HEK293 (cell line): ENCODE data around the gene B4GALT6.

Experiments used
- ATF2 ChIP-seq: fragments of 450-650 bp; formaldehyde crosslinking; IDR thresholded peaks from 2 replicates; pipeline ENCODE4 v1.5.1; 2016; ENCODE audit warnings: missing biosample characterization, missing genetic modification characterization, low read depth
- CTCF ChIP-seq: fragments of 450-650 bp; formaldehyde crosslinking; IDR thresholded peaks from 2 replicates; pipeline ENCODE4 v1.5.1; 2016; ENCODE audit warnings: missing biosample characterization, missing genetic modification characterization
- EGR2 ChIP-seq: fragments of 450-650 bp; formaldehyde crosslinking; IDR thresholded peaks from 2 replicates; pipeline ENCODE4 v1.5.1; 2016; ENCODE audit warnings: low read depth, missing biosample characterization, missing genetic modification characterization
- HOXA7 ChIP-seq: sonication (generic); formaldehyde crosslinking; IDR thresholded peaks from 2 replicates; pipeline ENCODE4 v1.8.1; 2022; ENCODE audit warnings: missing genetic modification reagents, borderline replicate concordance
- KLF17 ChIP-seq: fragments of 450-650 bp; formaldehyde crosslinking; IDR thresholded peaks from 2 replicates; pipeline ENCODE4 v1.5.1; 2016; ENCODE audit warnings: missing biosample characterization, missing genetic modification characterization
- SALL2 ChIP-seq: fragments of 450-650 bp; formaldehyde crosslinking; IDR thresholded peaks from 2 replicates; pipeline ENCODE4 v1.5.0; 2017; ENCODE audit warnings: missing biosample characterization, mild to moderate bottlenecking, missing genetic modification characterization, borderline replicate concordance
- SP2 ChIP-seq: fragments of 450-650 bp; formaldehyde crosslinking; IDR thresholded peaks from 2 replicates; pipeline ENCODE4 v1.5.1; 2016; ENCODE audit warnings: missing biosample characterization, missing genetic modification characterization
- SP7 ChIP-seq: fragments of 450-650 bp; formaldehyde crosslinking; IDR thresholded peaks from 2 replicates; pipeline ENCODE4 v1.5.1; 2016; ENCODE audit warnings: missing biosample characterization, missing genetic modification characterization
- ZBTB17 ChIP-seq: fragments of 450-650 bp; formaldehyde crosslinking; IDR thresholded peaks from 2 replicates; pipeline ENCODE4 v1.5.1; 2016; ENCODE audit warnings: missing biosample characterization, missing genetic modification characterization
- ZBTB7A ChIP-seq: fragments of 450-650 bp; formaldehyde crosslinking; IDR thresholded peaks from 2 replicates; pipeline ENCODE4 v1.5.1; 2016; ENCODE audit warnings: low read depth, missing biosample characterization, missing genetic modification characterization
- ZEB2 ChIP-seq: fragments of 450-650 bp; formaldehyde crosslinking; IDR thresholded peaks from 2 replicates; pipeline ENCODE4 v1.5.1; 2016; ENCODE audit warnings: missing biosample characterization, missing genetic modification characterization
- ZFP41 ChIP-seq: fragments of 450-650 bp; formaldehyde crosslinking; IDR thresholded peaks from 2 replicates; pipeline ENCODE4 v1.5.1; 2016; ENCODE audit warnings: missing biosample characterization, missing genetic modification characterization, borderline replicate concordance
- ZNF175 ChIP-seq: fragments of 450-650 bp; formaldehyde crosslinking; IDR thresholded peaks from 2 replicates; pipeline ENCODE4 v1.5.1; 2016; ENCODE audit warnings: missing biosample characterization, missing genetic modification characterization
- ZNF214 ChIP-seq: fragments of 450-650 bp; formaldehyde crosslinking; IDR thresholded peaks from 2 replicates; pipeline ENCODE4 v1.5.1; 2017; ENCODE audit warnings: missing biosample characterization, mild to moderate bottlenecking, missing genetic modification characterization, borderline replicate concordance
- ZNF26 ChIP-seq: fragments of 450-650 bp; formaldehyde crosslinking; IDR thresholded peaks from 2 replicates; pipeline ENCODE4 v1.5.1; 2016; ENCODE audit warnings: missing biosample characterization, missing genetic modification characterization
- ZNF302 ChIP-seq: fragments of 450-650 bp; formaldehyde crosslinking; IDR thresholded peaks from 2 replicates; pipeline ENCODE4 v1.5.1; 2016; ENCODE audit warnings: missing biosample characterization, missing genetic modification characterization, low read depth
- ZNF335 ChIP-seq: fragments of 450-650 bp; formaldehyde crosslinking; conservative IDR thresholded peaks from 2 replicates; pipeline ENCODE4 v1.5.1; 2016; ENCODE audit warnings: missing biosample characterization, missing genetic modification characterization
- ZNF354C ChIP-seq: fragments of 450-650 bp; formaldehyde crosslinking; IDR thresholded peaks from 2 replicates; pipeline ENCODE4 v1.5.1; 2016; ENCODE audit warnings: missing biosample characterization, missing genetic modification characterization, low read depth, borderline replicate concordance
- ZNF391 ChIP-seq: fragments of 450-650 bp; formaldehyde crosslinking; IDR thresholded peaks from 2 replicates; pipeline ENCODE4 v1.5.1; 2016; ENCODE audit warnings: low read depth, missing biosample characterization, missing genetic modification characterization, borderline replicate concordance
- ZNF423 ChIP-seq: fragments of 450-650 bp; formaldehyde crosslinking; IDR thresholded peaks from 2 replicates; pipeline ENCODE4 v1.5.1; 2016; ENCODE audit warnings: missing biosample characterization, missing genetic modification characterization
- ZNF473 ChIP-seq: fragments of 450-650 bp; formaldehyde crosslinking; IDR thresholded peaks from 2 replicates; pipeline ENCODE4 v1.5.1; 2017; ENCODE audit warnings: missing biosample characterization, missing genetic modification characterization
- ZNF501 ChIP-seq: fragments of 450-650 bp; formaldehyde crosslinking; IDR thresholded peaks from 2 replicates; pipeline ENCODE4 v1.5.1; 2016; ENCODE audit warnings: missing biosample characterization, missing genetic modification characterization
- ZNF514 ChIP-seq: fragments of 450-650 bp; formaldehyde crosslinking; IDR thresholded peaks from 2 replicates; pipeline ENCODE4 v1.5.1; 2016; ENCODE audit warnings: missing biosample characterization, missing genetic modification characterization
- ZNF529 ChIP-seq: fragments of 450-650 bp; formaldehyde crosslinking; IDR thresholded peaks from 2 replicates; pipeline ENCODE4 v1.5.1; 2017; ENCODE audit warnings: missing genetic modification characterization, missing biosample characterization; ENCODE audit not compliant: insufficient replicate concordance
- ZNF549 ChIP-seq: fragments of 450-650 bp; IDR thresholded peaks from 2 replicates; pipeline ENCODE4 v1.5.1; 2018; ENCODE audit warnings: missing biosample characterization, missing genetic modification characterization, mild to moderate bottlenecking, inconsistent platforms, moderate library complexity
- ZNF558 ChIP-seq: fragments of 450-650 bp; formaldehyde crosslinking; IDR thresholded peaks from 2 replicates; pipeline ENCODE4 v1.5.1; 2016; ENCODE audit warnings: missing biosample characterization, missing genetic modification characterization
- ZNF560 ChIP-seq: fragments of 450-650 bp; formaldehyde crosslinking; IDR thresholded peaks from 2 replicates; pipeline ENCODE4 v1.5.1; 2017; ENCODE audit warnings: missing biosample characterization, missing genetic modification characterization, borderline replicate concordance
- ZNF621 ChIP-seq: fragments of 450-650 bp; formaldehyde crosslinking; IDR thresholded peaks from 2 replicates; pipeline ENCODE4 v1.5.1; 2017; ENCODE audit warnings: missing biosample characterization, missing genetic modification characterization
- ZNF658 ChIP-seq: fragments of 450-650 bp; formaldehyde crosslinking; IDR thresholded peaks from 2 replicates; pipeline ENCODE4; 2016; ENCODE audit warnings: missing biosample characterization, missing genetic modification characterization
- ZNF701 ChIP-seq: fragments of 450-650 bp; formaldehyde crosslinking; IDR thresholded peaks from 2 replicates; pipeline ENCODE4 v1.5.1; 2016; ENCODE audit warnings: missing biosample characterization, missing genetic modification characterization
- ZNF747 ChIP-seq: fragments of 450-650 bp; formaldehyde crosslinking; IDR thresholded peaks from 2 replicates; pipeline ENCODE4 v1.5.1; 2016; ENCODE audit warnings: missing biosample characterization, missing genetic modification characterization
- ZNF777 ChIP-seq: fragments of 450-650 bp; formaldehyde crosslinking; IDR thresholded peaks from 2 replicates; pipeline ENCODE4 v1.5.1; 2017; ENCODE audit warnings: missing biosample characterization, missing genetic modification characterization, borderline replicate concordance
- ZNF791 ChIP-seq: fragments of 450-650 bp; formaldehyde crosslinking; IDR thresholded peaks from 2 replicates; pipeline ENCODE4 v1.5.1; 2016; ENCODE audit warnings: missing biosample characterization, missing genetic modification characterization
- ZSCAN16 ChIP-seq: fragments of 450-650 bp; formaldehyde crosslinking; IDR thresholded peaks from 2 replicates; pipeline ENCODE4 v1.5.1; 2016; ENCODE audit warnings: missing biosample characterization, missing genetic modification characterization
- ZSCAN18 ChIP-seq: fragments of 450-650 bp; formaldehyde crosslinking; IDR thresholded peaks from 2 replicates; pipeline ENCODE4 v1.5.1; 2016; ENCODE audit warnings: missing biosample characterization, missing genetic modification characterization

Gene B4GALT6

GRCh38 chr18:31648966-31649429, 35.4 kb downstream of the B4GALT6 start (continued):
- TF ChIP-seq ZNF777 (tag by site-specific recombination) (no peak), ZNF335 (tag by site-specific recombination) (no peak), ZNF423 (tag by site-specific recombination) (no peak), ZNF175 (no peak), ZNF558 (no peak), ZNF747 (tag by site-specific recombination) (no peak), HOXA7 (CRISPR knock-in tag) (no peak), ZNF391 (tag by site-specific recombination) (no peak), ZSCAN16 (tag by site-specific recombination) (no peak), ZFP41 (tag by site-specific recombination) (no peak), EGR2 (no peak), ZNF560 (tag by site-specific recombination) (no peak), ZEB2 (tag by site-specific recombination) (0 out of 2 replicates have a peak, but pooled peaks have one; percentile 19), ZNF302 (tag by site-specific recombination) (no peak), ZSCAN18 (tag by site-specific recombination) (no peak), SP7 (peak; percentile 97), ZNF214 (tag by site-specific recombination) (no peak), ZNF791 (tag by site-specific recombination) (no peak), SALL2 (tag by site-specific recombination) (no peak), ZNF354C (tag by site-specific recombination) (no peak), ZNF514 (tag by site-specific recombination) (no peak), ZNF701 (tag by site-specific recombination) (no peak), ZBTB7A (no peak), ZNF621 (no peak), ATF2 (tag by site-specific recombination) (no peak), CTCF (tag by site-specific recombination) (no peak), ZNF501 (no peak), ZNF26 (no peak), KLF17 (tag by site-specific recombination) (no peak), ZNF473 (no peak), ZNF529 (tag by site-specific recombination) (no peak), ZBTB17 (tag by site-specific recombination) (no peak), SP2 (tag by site-specific recombination) (no peak), ZNF658 (tag by site-specific recombination) (no peak), ZNF549 (no peak)
